HEK293T (cell line): ENCODE results near the gene APOBEC3A.
A peak's percentile ranks its signal among the peaks of the same experiment; 100 is the strongest.
"Not testable (repeated sequence)": the region's sequence is repeated elsewhere in the genome, so short reads cannot be mapped to it uniquely, and the experiment has no call there.

ENCODE experiments used
- CTCF ChIA-PET: fragments of 350-600 bp; formaldehyde crosslinking; extraction: SDS; loops from one replicate; lab custom pipeline; 2021; ENCODE audit warnings: antibody characterized with exemption, inconsistent platforms; lab: Yijun Ruan, JAX
- POLR2A ChIA-PET: fragments of 350-600 bp; formaldehyde crosslinking; extraction: SDS; loops from one replicate; lab custom pipeline; 2020; ENCODE audit warnings: antibody characterized with exemption, inconsistent platforms; lab: Yijun Ruan, JAX
- DNase-seq: peaks from one replicate; pipeline ENCODE4 v3.0.0; 2012; ENCODE audit warnings: mixed read lengths; ENCODE audit errors: extremely low spot score
- ARNT ChIP-seq: fragments of 450-650 bp; IDR thresholded peaks from 2 replicates; pipeline ENCODE4 v1.6.1; 2017; ENCODE audit warnings: mild to moderate bottlenecking
- BHLHE40 ChIP-seq: fragments of 450-650 bp; IDR thresholded peaks from 2 replicates; pipeline ENCODE4 v1.6.1; 2016; ENCODE audit warnings: mild to moderate bottlenecking, moderate library complexity, borderline replicate concordance
- CTBP1 ChIP-seq: fragments of 450-650 bp; IDR thresholded peaks from 2 replicates; pipeline ENCODE4 v1.6.1; 2016; ENCODE audit warnings: borderline replicate concordance
- ELF4 ChIP-seq: fragments of 450-650 bp; IDR thresholded peaks from 2 replicates; pipeline ENCODE4 v1.6.1; 2017; ENCODE audit warnings: antibody characterized with exemption
- FOXA1 ChIP-seq: fragments of 450-650 bp; IDR thresholded peaks from 2 replicates; pipeline ENCODE4 v1.6.1; 2016; ENCODE audit warnings: mild to moderate bottlenecking
- FOXK2 ChIP-seq: fragments of 450-650 bp; IDR thresholded peaks from 2 replicates; pipeline ENCODE4 v1.6.1; 2016; ENCODE audit warnings: mild to moderate bottlenecking
- FOXM1 ChIP-seq: fragments of 450-650 bp; IDR thresholded peaks from 2 replicates; pipeline ENCODE4 v1.6.1; 2017; ENCODE audit warnings: mild to moderate bottlenecking, borderline replicate concordance
- HDGF ChIP-seq: fragments of 450-650 bp; IDR thresholded peaks from 2 replicates; pipeline ENCODE4 v1.6.1; 2017; ENCODE audit warnings: antibody characterized with exemption, borderline replicate concordance
- L3MBTL2 ChIP-seq: fragments of 450-650 bp; conservative IDR thresholded peaks from 2 replicates; pipeline ENCODE4 v1.6.1; 2016; ENCODE audit warnings: mild to moderate bottlenecking
- LEF1 ChIP-seq: fragments of 450-650 bp; IDR thresholded peaks from 2 replicates; pipeline ENCODE4 v1.6.1; 2017; ENCODE audit warnings: mild to moderate bottlenecking, borderline replicate concordance
- NFRKB ChIP-seq: fragments of 450-650 bp; IDR thresholded peaks from 2 replicates; pipeline ENCODE4 v1.6.1; 2016; ENCODE audit warnings: mild to moderate bottlenecking, moderate library complexity
- PKNOX1 ChIP-seq: fragments of 450-650 bp; IDR thresholded peaks from 2 replicates; pipeline ENCODE4 v1.6.1; 2016
- SP1 ChIP-seq: fragments of 450-650 bp; IDR thresholded peaks from 2 replicates; pipeline ENCODE4 v1.6.1; 2017
- SUZ12 ChIP-seq: fragments of 450-650 bp; IDR thresholded peaks from 2 replicates; pipeline ENCODE4 v1.6.1; 2016; ENCODE audit warnings: mild to moderate bottlenecking
- TARDBP ChIP-seq: fragments of 450-650 bp; IDR thresholded peaks from 2 replicates; pipeline ENCODE4 v1.6.1; 2016
- ZNF384 ChIP-seq: fragments of 450-650 bp; IDR thresholded peaks from 2 replicates; pipeline ENCODE4 v1.6.1; 2016

The APOBEC3A gene

GRCh38 chr22:38973289-38974169, 16.1 kb downstream of the APOBEC3A start:
- TF ChIP-seq SP1 (no peak), FOXA1 (no peak), BHLHE40 (no peak), TARDBP (no peak), FOXM1 (0 out of 2 replicates have a peak, but pooled peaks have one; percentile 7), L3MBTL2 (no peak), FOXK2 (no peak)
- ChIA-PET CTCF (interaction anchor here (0.6 to 1.2 kb wide), 4 partner anchors 9 to 175 kb away, joined by 3 to 7 read pairs (median 4); partner anchors contain the start of gene APOBEC3B), POLR2A (interaction anchor here (1.4 kb wide), 1 partner anchor 49 kb away, joined by 3 read pairs; no protein-coding TSS in a partner anchor)
- peak; percentile 81 for DNase-seq

GRCh38 chr22:38974170-38974825, 16.9 kb downstream of the APOBEC3A start:
- DNase-seq: no peak
- CTCF ChIA-PET: interaction anchor here (0.6 to 1.2 kb wide), 3 partner anchors 8 to 174 kb away, joined by 3 to 5 read pairs (median 3); partner anchors contain the start of gene APOBEC3B
- TF ChIP-seq FOXA1: no peak
- TF ChIP-seq SP1: no peak
- no peak for TF ChIP-seq ZNF384
- TF ChIP-seq TARDBP: no peak
- TF ChIP-seq NFRKB: no peak
- POLR2A ChIA-PET: interaction anchor here (1.4 kb wide), 1 partner anchor 50 kb away, joined by 3 read pairs; no protein-coding TSS in a partner anchor

- no peak for TF ChIP-seq PKNOX1
- no peak for TF ChIP-seq NFRKB
- TF ChIP-seq FOXM1: no peak
- no peak for TF ChIP-seq HDGF
- TF ChIP-seq ZNF384: no peak
- TF ChIP-seq TARDBP: no peak
- no peak for TF ChIP-seq SUZ12
- TF ChIP-seq ELF4: no peak
- no peak for TF ChIP-seq FOXK2
- TF ChIP-seq CTBP1: no peak
- no peak for TF ChIP-seq SP1
- no peak for TF ChIP-seq ARNT
- no peak for TF ChIP-seq L3MBTL2
- TF ChIP-seq FOXA1: no peak
- no peak for TF ChIP-seq LEF1
- no peak for TF ChIP-seq BHLHE40
- ChIA-PET CTCF (interaction anchor here (0.6 to 0.7 kb wide), 2 partner anchors 25 to 147 kb away, joined by 5 read pairs; no protein-coding TSS in a partner anchor), POLR2A (no interaction called here)
- DNase-seq: no peak
Measured at GRCh38 chr22:38974826-38975175, 17.4 kb downstream of the APOBEC3A start.

- DNase-seq, POLR2A ChIA-PET, CTCF ChIA-PET: not testable (repeated sequence)
Measured at GRCh38 chr22:38977289-38977688, 19.9 kb downstream of the APOBEC3A start.

- POLR2A ChIA-PET, DNase-seq: not testable (repeated sequence)
- CTCF ChIA-PET: interaction anchor here (2.3 kb wide), 1 partner anchor 23 kb away, joined by 16 read pairs; no protein-coding TSS in a partner anchor
Measured at GRCh38 chr22:38980587-38980986, 23.2 kb downstream of the APOBEC3A start.

- peak; percentile 59 for DNase-seq
- CTCF ChIA-PET: interaction anchor here (0.6 to 2.3 kb wide), 3 partner anchors 8 to 139 kb away, joined by 3 to 16 read pairs (median 6); no protein-coding TSS in a partner anchor
- POLR2A ChIA-PET: interaction anchor here (1.0 to 1.3 kb wide), 2 partner anchors 15 to 22 kb away, joined by 3 to 5 read pairs; no protein-coding TSS in a partner anchor
- TF ChIP-seq BHLHE40 (no peak), TARDBP (no peak), SUZ12 (no peak), PKNOX1 (no peak), ZNF384 (peak; percentile 71), FOXA1 (no peak), HDGF (no peak), FOXK2 (no peak), L3MBTL2 (no peak)
Measured at GRCh38 chr22:38981005-38981991, 23.9 kb downstream of the APOBEC3A start.
